IPS DF 4.7 (cell line): Measurements from ENCODE around the gene ZIC1.

Source experiments
- DNase-seq: peaks from one replicate; pipeline ENCODE4 v3.0.0-alpha.2; 2013; ENCODE audit warnings: low spot score; ENCODE audit errors: extremely low read depth

Gene ZIC1

GRCh38 chr3:147422196-147422595 lies 13.0 kb downstream of the ZIC1 start:
- DNase-seq: no peak

DNA sequence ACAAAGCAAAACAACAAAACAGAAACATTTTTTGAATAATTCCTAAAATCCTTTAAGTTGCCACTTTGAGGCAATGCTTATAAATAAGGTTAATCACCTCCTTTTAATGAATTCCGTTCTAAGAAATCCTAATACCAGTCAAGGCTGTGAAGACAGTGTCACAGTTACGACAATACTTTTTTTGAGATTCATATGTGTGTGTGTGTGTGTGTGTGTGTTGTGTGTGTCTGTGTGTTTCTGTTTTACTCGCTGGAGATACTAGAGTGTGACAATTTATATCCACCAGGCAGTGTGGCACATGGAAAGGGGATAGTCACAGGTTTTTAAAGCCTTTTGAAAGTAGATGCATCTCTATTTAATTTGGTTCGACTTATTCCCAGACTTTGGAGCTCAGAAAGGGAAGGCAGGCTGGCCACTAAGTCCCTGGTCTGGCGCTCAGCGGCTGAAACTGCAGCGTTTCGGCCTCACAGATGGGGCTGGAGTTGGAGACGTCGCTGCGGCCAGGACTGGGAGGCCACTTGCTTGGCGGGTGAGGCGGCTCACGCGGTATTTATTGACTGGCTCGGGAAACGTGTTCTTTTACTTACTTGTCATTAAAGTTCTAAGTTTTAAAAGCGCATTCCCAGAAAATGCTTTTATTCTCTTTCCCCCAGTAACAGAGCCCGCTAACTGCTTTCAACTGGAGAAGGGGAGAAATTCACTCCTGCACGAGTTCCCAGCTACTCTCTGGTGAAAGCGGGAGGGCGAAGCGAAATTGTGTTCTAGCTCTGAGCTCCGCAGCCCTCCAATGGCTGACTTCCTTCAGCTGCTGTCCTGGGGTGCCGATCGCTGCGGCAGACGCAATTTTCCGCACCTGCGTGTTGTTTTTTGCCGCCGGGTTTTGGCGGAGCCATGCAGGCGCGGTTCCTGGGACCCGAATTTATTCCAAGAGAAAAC lies 13.7 kb downstream of the ZIC1 start:
- DNase-seq: no peak

DNA sequence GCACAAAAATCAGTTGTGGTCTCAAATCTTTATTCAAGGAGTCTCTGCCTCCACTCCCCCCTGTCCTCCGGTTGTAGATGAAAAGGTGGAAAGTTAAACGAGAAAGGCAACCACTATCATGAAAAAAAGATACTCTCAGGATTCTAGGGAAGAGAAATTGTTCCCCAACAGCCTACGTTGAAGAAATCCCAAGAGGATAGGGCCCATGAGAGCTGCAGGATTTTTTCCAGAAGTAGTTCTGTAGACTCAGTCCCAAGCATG lies 14.3 kb downstream of the ZIC1 start:
- no peak for DNase-seq

DNA sequence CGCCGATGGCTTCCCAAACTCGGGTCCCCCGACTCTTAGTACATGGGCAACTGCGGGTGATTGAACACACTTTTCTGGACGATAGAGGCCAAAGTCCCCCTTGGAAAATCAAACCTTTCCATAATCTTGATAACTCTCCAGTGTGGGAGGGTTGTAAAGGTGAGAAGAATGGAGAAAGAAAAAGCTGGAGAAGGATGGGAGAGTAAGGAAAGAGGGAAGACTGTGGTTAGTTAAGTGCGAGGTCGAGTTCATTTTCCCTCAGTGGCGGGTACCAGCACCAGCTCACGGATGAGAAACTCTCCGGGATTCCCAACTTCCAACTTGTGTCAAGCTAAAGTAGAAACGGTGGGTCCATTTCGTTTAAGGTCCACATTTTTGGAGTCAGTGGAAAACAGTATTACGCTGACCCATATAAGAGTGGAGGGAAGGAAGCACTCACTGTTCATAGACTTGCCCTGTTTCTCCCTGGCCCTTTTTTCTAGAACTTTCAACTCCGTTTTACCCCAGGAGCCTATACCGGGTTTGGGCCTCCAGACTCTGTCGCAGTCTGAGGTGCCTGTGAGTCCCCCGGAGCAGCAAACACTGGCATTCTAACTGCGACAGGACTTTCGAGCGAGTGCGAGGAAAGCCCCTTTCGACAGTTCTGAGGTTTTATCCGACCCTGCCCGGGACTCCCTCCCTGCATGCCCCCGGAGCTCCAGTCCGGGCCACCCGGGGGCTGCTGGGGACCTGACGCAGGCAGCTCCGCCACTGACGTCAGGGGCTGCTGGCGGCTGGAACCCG lies 14.8 kb downstream of the ZIC1 start:
- no peak for DNase-seq

GRCh38 chr3:147424581-147425387 lies 15.6 kb downstream of the ZIC1 start:
- no peak for DNase-seq

- DNase-seq: no peak
Measured at GRCh38 chr3:147425388-147425850, 16.3 kb downstream of the ZIC1 start.

- DNase-seq: no peak
Measured at GRCh38 chr3:147426931-147427330, 17.8 kb downstream of the ZIC1 start.

GRCh38 chr3:147427746-147428145 lies 18.6 kb downstream of the ZIC1 start:
- no peak for DNase-seq

DNA sequence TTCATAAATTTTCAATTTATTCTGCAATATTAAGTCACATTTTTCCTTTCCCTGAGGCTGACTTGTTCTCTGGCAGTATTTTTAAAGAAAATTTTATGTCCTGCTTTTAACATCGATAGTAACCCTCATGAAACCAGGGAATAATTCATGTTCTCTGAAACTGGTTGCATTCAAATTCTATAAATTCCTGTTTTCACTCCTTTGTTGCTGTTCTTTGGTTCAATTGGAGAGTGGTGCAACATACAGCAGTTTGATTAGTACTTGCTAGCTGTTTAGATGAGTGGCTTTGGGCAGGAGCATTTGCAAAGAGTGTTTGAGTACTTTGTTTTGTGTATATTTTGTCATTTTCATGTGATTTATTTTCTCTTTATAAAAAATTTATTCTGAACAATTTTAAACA lies 19.2 kb downstream of the ZIC1 start:
- no peak for DNase-seq

- no peak for DNase-seq
Measured at GRCh38 chr3:147428754-147429153, 19.6 kb downstream of the ZIC1 start.

GRCh38 chr3:147431751-147432150 lies 22.6 kb downstream of the ZIC1 start:
- no peak for DNase-seq

DNA sequence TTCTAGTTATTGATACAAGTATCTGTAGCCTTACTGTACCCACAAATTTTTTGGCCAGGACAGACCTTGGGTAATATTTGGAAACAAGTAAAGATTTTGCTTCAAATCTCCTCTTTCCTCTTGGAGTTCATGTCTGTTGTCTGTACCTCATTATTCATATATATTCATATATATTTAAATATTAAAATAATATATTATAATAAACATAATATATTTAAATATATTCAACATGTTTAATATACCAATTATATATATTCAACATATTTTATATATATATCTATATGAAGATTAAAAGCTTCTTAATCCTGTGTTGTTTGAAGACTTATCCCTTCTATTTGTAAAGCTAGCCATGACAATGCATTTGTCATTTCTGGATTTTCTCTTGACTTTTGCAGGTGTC lies 38.1 kb downstream of the ZIC1 start:
- DNase-seq: no peak

DNA sequence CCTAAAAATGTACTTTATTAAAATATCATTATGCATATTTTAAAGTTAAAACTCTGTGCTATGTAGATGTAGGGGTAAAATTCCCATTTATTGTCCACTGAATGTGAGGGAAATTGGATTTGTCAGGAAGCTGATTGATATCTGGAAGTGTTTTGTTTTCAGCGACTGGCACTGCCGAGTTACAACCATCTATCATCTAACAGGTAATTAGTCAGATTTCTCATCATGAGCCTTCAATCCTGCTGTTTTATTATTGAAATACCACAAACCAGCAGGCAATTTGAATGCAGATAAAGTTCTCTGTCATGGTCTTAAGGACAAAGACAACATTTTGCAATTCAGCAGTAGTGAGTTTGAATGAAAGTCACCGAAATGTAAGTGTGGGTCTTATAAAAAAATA lies 40.5 kb downstream of the ZIC1 start:
- DNase-seq: no peak

- no peak for DNase-seq
Measured at GRCh38 chr3:147458995-147459704, 50.0 kb downstream of the ZIC1 start.

DNA sequence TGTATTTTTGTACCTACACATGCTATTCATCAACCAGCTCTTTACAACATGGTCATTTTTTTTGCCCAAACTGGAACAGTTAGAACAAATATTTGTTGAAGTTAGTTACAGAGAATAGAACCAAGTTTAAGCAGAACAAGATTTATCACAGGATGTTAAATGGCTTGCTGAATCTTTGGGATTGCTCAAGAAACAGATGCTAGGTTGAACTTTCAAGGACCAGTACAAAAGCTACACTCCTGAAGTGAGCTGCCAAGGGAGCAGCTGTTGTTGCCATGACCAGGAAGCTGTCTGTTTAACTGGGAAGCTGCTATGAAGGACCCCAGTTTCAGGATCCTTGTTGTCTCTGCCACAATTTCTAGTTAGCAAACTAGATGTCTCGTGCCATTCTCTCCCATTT lies 53.7 kb downstream of the ZIC1 start:
- DNase-seq: no peak
